Smooth muscle cell (in vitro differentiated cells): ENCODE measurements around the gene FCAR. TPM values are rescaled to one million over a fixed set of nuclear protein-coding genes. Genes with fewer than 3 reads are reported as not detected.
"Not testable (repeated sequence)": the region's sequence is repeated elsewhere in the genome, so short reads cannot be mapped to it uniquely, and the experiment has no call there.

Experiments used
- DNase-seq: peaks from one replicate; lab custom pipeline; 2025; ENCODE audit not compliant: unreplicated experiment; lab: John Stamatoyannopoulos, UW
- H2AFZ ChIP-seq: fragments of 200-600 bp; sonication (generic); 2 replicates; pipeline ENCODE4 v1.6.0; 2016; ENCODE audit warnings: antibody characterized with exemption, low read depth, mild to moderate bottlenecking
- H3F3A ChIP-seq: fragments of 200-600 bp; sonication (generic); 2 replicates; pipeline ENCODE4 v1.6.0; 2017; ENCODE audit warnings: antibody characterized with exemption, low read depth
- H3K27ac ChIP-seq: fragments of 200-600 bp; sonication (generic); 2 replicates; pipeline ENCODE4 v1.5.1; 2016; ENCODE audit warnings: low read depth, mild to moderate bottlenecking
- H3K27me3 ChIP-seq: fragments of 200-600 bp; sonication (generic); 2 replicates; pipeline ENCODE4 v1.6.1; 2016; ENCODE audit warnings: low read depth, mild to moderate bottlenecking
- H3K36me3 ChIP-seq: fragments of 200-600 bp; sonication (generic); 2 replicates; pipeline ENCODE4 v1.5.1; 2016; ENCODE audit warnings: low read depth
- H3K4me1 ChIP-seq: fragments of 200-600 bp; sonication (generic); 2 replicates; pipeline ENCODE4 v1.5.1; 2016; ENCODE audit warnings: low read depth
- H3K4me2 ChIP-seq: fragments of 200-600 bp; sonication (generic); 2 replicates; pipeline ENCODE4 v1.6.0; 2016; ENCODE audit warnings: mild to moderate bottlenecking
- H3K4me3 ChIP-seq: fragments of 200-600 bp; sonication (generic); 2 replicates; pipeline ENCODE4 v1.5.1; 2016; ENCODE audit warnings: mild to moderate bottlenecking
- H3K79me2 ChIP-seq: fragments of 200-600 bp; sonication (generic); 2 replicates; pipeline ENCODE4 v1.6.0; 2016; ENCODE audit warnings: low read depth, mild to moderate bottlenecking
- H3K9ac ChIP-seq: fragments of 200-600 bp; sonication (generic); 2 replicates; pipeline ENCODE4 v1.6.0; 2016; ENCODE audit warnings: low read depth
- H3K9me3 ChIP-seq: fragments of 200-600 bp; sonication (generic); replicated peaks from 2 replicates; pipeline ENCODE4 v1.5.1; 2016; ENCODE audit warnings: low read depth
- H4K20me1 ChIP-seq: fragments of 200-600 bp; sonication (generic); 2 replicates; pipeline ENCODE4 v1.6.0; 2016; ENCODE audit warnings: low read depth
- WGBS: methylation state at CpG from one replicate; pipeline ENCODE4 v1.1.7; 2016; ENCODE audit warnings: low lambda C conversion rate; 5-methylcytosine and 5-hydroxymethylcytosine counted together
- polyA plus RNA-seq: library from polyadenylated mRNA; unstranded; fragments of >200 nt; fragmentation: Nextera tagmentation; extraction: Ambion mirVana; gene quantifications from 2 replicates; pipeline ENCODE4 v1.2.1, GENCODE V29; 2016
- total RNA-seq: library from RNA; depleted of rRNA; stranded (reverse); fragments of >200 nt; gene quantifications from 2 replicates; pipeline ENCODE4 v1.2.3, GENCODE V29; 2014
- TF ChIP-seq, protein P1 (sequence below): fragments of 200-600 bp; sonication (generic); IDR thresholded peaks from 2 replicates; pipeline ENCODE4 v1.5.1; 2017; ENCODE audit warnings: borderline replicate concordance, mild to moderate bottlenecking, antibody characterized with exemption; ENCODE audit not compliant: insufficient read depth, poor library complexity, severe bottlenecking

FCAR gene
- total RNA-seq: not detected in 2 replicates
- polyA plus RNA-seq: not detected in 2 replicates

DNA sequence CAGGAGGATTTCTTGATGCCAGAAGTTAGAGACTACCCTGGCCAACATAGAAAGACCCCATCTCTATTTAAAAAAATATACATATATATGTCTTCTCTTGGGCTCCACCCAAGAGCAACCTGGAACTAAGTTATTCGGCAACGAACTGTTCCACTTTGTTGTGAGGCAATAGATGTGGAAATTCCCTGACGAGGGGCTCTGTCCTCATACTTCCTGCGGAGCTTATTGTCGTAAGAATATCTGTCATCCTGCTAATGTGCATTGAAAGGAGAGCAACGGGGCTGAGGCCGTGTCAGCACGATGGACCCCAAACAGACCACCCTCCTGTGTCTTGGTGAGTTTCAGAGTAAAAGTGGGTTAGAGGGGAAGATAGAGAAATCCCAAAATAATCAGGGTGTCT is at the start of gene FCAR:
Gene FCAR, plus strand, starts transcription at position 246 of the 400 bp plus-strand sequence. Its CDS starts 55 bp downstream, at position 301.
- Histone ChIP-seq H3K4me2 (no peak within 1 kb of the TSS), H3K9ac (no peak within 1 kb of the TSS), H2AFZ (no peak within 1 kb of the TSS), H3F3A (no peaks in the 10 kb centered on the region), H3K4me3 (no peak within 1 kb of the TSS), H3K9me3 (no peaks in the 10 kb centered on the region), H4K20me1 (no peaks in the 10 kb centered on the region), H3K36me3 (no peaks in the 10 kb centered on the region), H3K27me3 (no peaks in the 10 kb centered on the region), H3K79me2 (no peaks in the 10 kb centered on the region), H3K27ac (no peak within 1 kb of the TSS), H3K4me1 (no peaks in the 10 kb centered on the region)
- TF ChIP-seq, protein P1, sequence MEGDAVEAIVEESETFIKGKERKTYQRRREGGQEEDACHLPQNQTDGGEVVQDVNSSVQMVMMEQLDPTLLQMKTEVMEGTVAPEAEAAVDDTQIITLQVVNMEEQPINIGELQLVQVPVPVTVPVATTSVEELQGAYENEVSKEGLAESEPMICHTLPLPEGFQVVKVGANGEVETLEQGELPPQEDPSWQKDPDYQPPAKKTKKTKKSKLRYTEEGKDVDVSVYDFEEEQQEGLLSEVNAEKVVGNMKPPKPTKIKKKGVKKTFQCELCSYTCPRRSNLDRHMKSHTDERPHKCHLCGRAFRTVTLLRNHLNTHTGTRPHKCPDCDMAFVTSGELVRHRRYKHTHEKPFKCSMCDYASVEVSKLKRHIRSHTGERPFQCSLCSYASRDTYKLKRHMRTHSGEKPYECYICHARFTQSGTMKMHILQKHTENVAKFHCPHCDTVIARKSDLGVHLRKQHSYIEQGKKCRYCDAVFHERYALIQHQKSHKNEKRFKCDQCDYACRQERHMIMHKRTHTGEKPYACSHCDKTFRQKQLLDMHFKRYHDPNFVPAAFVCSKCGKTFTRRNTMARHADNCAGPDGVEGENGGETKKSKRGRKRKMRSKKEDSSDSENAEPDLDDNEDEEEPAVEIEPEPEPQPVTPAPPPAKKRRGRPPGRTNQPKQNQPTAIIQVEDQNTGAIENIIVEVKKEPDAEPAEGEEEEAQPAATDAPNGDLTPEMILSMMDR: no peak
- no peak for DNase-seq
- 81% methylated on average over 8 of the region's 8 CpGs for WGBS

DNA sequence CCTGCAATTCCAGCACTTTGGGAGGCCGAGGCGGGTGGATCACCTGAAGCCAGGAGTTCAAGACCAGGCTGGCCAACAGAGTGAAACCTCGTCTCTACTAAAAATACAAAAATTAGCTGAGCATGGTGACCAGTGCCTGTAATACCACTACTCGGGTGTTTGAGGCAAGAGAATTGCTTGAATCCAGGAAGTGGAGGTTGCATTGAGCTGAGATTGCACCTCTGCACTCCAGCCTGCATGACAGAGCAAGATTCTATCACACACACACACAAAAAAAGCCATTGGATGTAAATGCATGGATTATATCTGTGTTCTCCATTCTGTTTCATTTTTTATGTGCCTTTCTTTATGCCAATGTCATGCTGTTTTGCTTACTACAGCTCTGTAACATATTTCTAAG is 49.6 kb upstream of the FCAR start:
- WGBS: 62% methylated on average over 4 of the region's 4 CpGs
- not testable (repeated sequence) for H3F3A ChIP-seq, H4K20me1 ChIP-seq, DNase-seq, H3K36me3 ChIP-seq, H3K4me1 ChIP-seq, H3K79me2 ChIP-seq, H3K9me3 ChIP-seq, H3K27me3 ChIP-seq, H3K4me2 ChIP-seq, H3K4me3 ChIP-seq, H2AFZ ChIP-seq, H3K27ac ChIP-seq, H3K9ac ChIP-seq

GRCh38 chr19:54825326-54825725 is 48.7 kb upstream of the FCAR start:
- not testable (repeated sequence) for H3K36me3 ChIP-seq, H3K4me2 ChIP-seq, H3K79me2 ChIP-seq, DNase-seq, H2AFZ ChIP-seq, H3K4me3 ChIP-seq, H3K27me3 ChIP-seq, H3K9ac ChIP-seq, H3K27ac ChIP-seq, H3K9me3 ChIP-seq, H3F3A ChIP-seq, H3K4me1 ChIP-seq, H4K20me1 ChIP-seq
- WGBS: 52% methylated on average over 7 of the region's 7 CpGs

GRCh38 chr19:54828064-54828463 is 46.0 kb upstream of the FCAR start:
- not testable (repeated sequence) for H2AFZ ChIP-seq, H4K20me1 ChIP-seq, DNase-seq, H3K4me3 ChIP-seq, H3K79me2 ChIP-seq, H3F3A ChIP-seq, H3K9me3 ChIP-seq, H3K4me1 ChIP-seq, H3K27me3 ChIP-seq, H3K9ac ChIP-seq, H3K4me2 ChIP-seq, H3K36me3 ChIP-seq, H3K27ac ChIP-seq
- 68% methylated on average over 8 of the region's 8 CpGs for WGBS

DNA sequence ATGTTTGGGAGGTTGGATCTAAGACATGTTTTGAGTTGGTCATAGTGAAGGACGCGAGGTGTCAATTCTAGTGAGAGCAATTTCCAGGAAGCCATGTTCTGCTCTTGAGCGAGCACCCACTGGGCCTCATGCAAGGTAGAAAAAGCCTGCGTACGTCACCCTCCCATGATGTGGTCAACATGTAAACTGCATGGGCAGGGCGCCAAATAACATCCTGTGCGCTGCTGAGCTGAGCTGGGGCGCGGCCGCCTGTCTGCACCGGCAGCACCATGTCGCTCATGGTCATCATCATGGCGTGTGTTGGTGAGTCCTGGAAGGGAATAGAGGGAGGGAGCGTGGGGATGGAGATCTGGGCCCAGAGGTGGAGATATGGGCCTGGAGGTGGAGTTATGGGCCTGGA is 41.5 kb upstream of the FCAR start, which contains the start of gene KIR2DS4:
Gene KIR2DS4, plus strand, starts transcription at position 181 of the 400 bp plus-strand sequence.
- H3F3A ChIP-seq, H3K9me3 ChIP-seq, H3K9ac ChIP-seq, H2AFZ ChIP-seq, H3K4me1 ChIP-seq, H3K79me2 ChIP-seq, H3K27ac ChIP-seq, H3K27me3 ChIP-seq, DNase-seq, H3K4me2 ChIP-seq, H3K36me3 ChIP-seq, H3K4me3 ChIP-seq, H4K20me1 ChIP-seq: not testable (repeated sequence)
- WGBS: 83% methylated on average over 14 of the region's 14 CpGs

- H3K36me3 ChIP-seq, H3K4me2 ChIP-seq, H3K27me3 ChIP-seq, H3K27ac ChIP-seq, H3K9ac ChIP-seq, H3K4me3 ChIP-seq, H2AFZ ChIP-seq, H4K20me1 ChIP-seq, H3F3A ChIP-seq, H3K9me3 ChIP-seq, H3K4me1 ChIP-seq, DNase-seq, H3K79me2 ChIP-seq: not testable (repeated sequence)
- 62% methylated on average over 5 of the region's 5 CpGs for WGBS
These were observed 38.9 kb upstream of the FCAR start for GRCh38 chr19:54835126-54835525.

- H3K36me3 ChIP-seq, H3K9ac ChIP-seq, H4K20me1 ChIP-seq, H3K4me3 ChIP-seq, H3K27ac ChIP-seq, H3K27me3 ChIP-seq, DNase-seq, H3K9me3 ChIP-seq, H3F3A ChIP-seq, H3K4me1 ChIP-seq, H2AFZ ChIP-seq, H3K79me2 ChIP-seq, H3K4me2 ChIP-seq: not testable (repeated sequence)
- WGBS: 59% methylated on average over 2 of the region's 2 CpGs
These were observed 36.5 kb upstream of the FCAR start for GRCh38 chr19:54837522-54837921.

GRCh38 chr19:54843171-54843570 is 30.9 kb upstream of the FCAR start:
- not testable (repeated sequence) for H2AFZ ChIP-seq, H3K4me2 ChIP-seq, H3F3A ChIP-seq, H3K36me3 ChIP-seq, H3K27ac ChIP-seq, DNase-seq, H3K9me3 ChIP-seq, H3K79me2 ChIP-seq, H3K27me3 ChIP-seq, H3K4me1 ChIP-seq, H4K20me1 ChIP-seq, H3K9ac ChIP-seq, H3K4me3 ChIP-seq
- WGBS: 71% methylated on average over 8 of the region's 8 CpGs
